Esophagus (tissue), 2 donors: ENCODE results near the gene RASA3. TPM values are rescaled to one million over a fixed set of nuclear protein-coding genes. Genes with fewer than 3 reads are reported as not detected.

Experiments used
- H3K27ac ChIP-seq, 2 donors: one replicate each; pipeline ENCODE4 v1.5.1; 2013; ENCODE audit warnings: low read depth in 2 of 2, mild to moderate bottlenecking in 2 of 2, inconsistent platforms in 1 of 2, low read length in 1 of 2, moderate library complexity in 1 of 2
- H3K27me3 ChIP-seq, 2 donors: one replicate each; pipeline ENCODE4 v1.6.1; 2013; ENCODE audit warnings: low read length in 2 of 2, control low read depth in 1 of 2, mild to moderate bottlenecking in 1 of 2; ENCODE audit not compliant: insufficient read depth in 2 of 2, control insufficient read depth in 1 of 2
- H3K36me3 ChIP-seq, 2 donors: one replicate each; pipeline ENCODE4 v1.6.1; 2013; ENCODE audit warnings: low read length in 1 of 2; ENCODE audit not compliant: control insufficient read depth in 2 of 2, insufficient read depth in 2 of 2
- H3K4me1 ChIP-seq, 2 donors: one replicate each; pipeline ENCODE4 v1.6.1; 2013; ENCODE audit warnings: low read length in 1 of 2; ENCODE audit not compliant: control insufficient read depth in 2 of 2, insufficient read depth in 2 of 2
- H3K4me3 ChIP-seq, 2 donors: one replicate each; pipeline ENCODE4 v1.5.1; 2013; ENCODE audit warnings: low read length in 2 of 2, mild to moderate bottlenecking in 2 of 2, low read depth in 1 of 2, moderate library complexity in 1 of 2
- H3K9me3 ChIP-seq, 2 donors: one replicate each; pipeline ENCODE4 v1.6.1; 2013; ENCODE audit warnings: mild to moderate bottlenecking in 2 of 2, low read depth in 1 of 2, low read length in 1 of 2, moderate library complexity in 1 of 2; ENCODE audit not compliant: control insufficient read depth in 2 of 2, insufficient read depth in 1 of 2
- WGBS, 2 donors: extraction: QIAGEN DNeasy Blood & Tissue Kit; methylation state at CpG; one replicate each; pipeline ENCODE4 v1.1.7; 2013; 5-methylcytosine and 5-hydroxymethylcytosine counted together
- polyA plus RNA-seq, 2 donors: library from polyadenylated mRNA; stranded (reverse); fragments of 200-250 nt; gene quantifications; one replicate each; pipeline ENCODE4 v1.2.3, GENCODE V29; 2013
- donor health status: healthy with polysubstance abuse.
- donor health status: Bipolar disorder and iron deficiency.

The RASA3 gene
- polyA plus RNA-seq, 2 donors: 1.5 to 1.8 TPM

- H3K4me1 ChIP-seq: peaks cover 2 to 6% of the 10 kb centered on the region in 2 donors
- H3K27me3 ChIP-seq: no peaks in the 10 kb centered on the region
- no peak overlapping the region for H3K27ac ChIP-seq
- peaks cover 0 to 10% of the 10 kb centered on the region in 2 donors for H3K9me3 ChIP-seq
- no peak overlapping the region for H3K4me3 ChIP-seq
- whole genome bisulfite sequencing, 2 donors: 79 to 83% methylated on average over 41 of the region's 41 CpGs
- H3K36me3 ChIP-seq: peaks cover 0 to 18% of the 10 kb centered on the region in 2 donors
Observed at GRCh38 chr13:113978741-113979481, 153.5 kb downstream of the RASA3 start.

GRCh38 chr13:113977976-113978375, 154.4 kb downstream of the RASA3 start:
- peaks cover 0 to 18% of the 10 kb centered on the region in 2 donors for H3K36me3 ChIP-seq
- H3K9me3 ChIP-seq: peaks cover 0 to 10% of the 10 kb centered on the region in 2 donors
- no peak overlapping the region for H3K4me3 ChIP-seq
- 89 to 92% methylated on average over 13 of the region's 13 CpGs for WGBS, 2 donors
- H3K27me3 ChIP-seq: no peaks in the 10 kb centered on the region
- no peak overlapping the region for H3K27ac ChIP-seq
- H3K4me1 ChIP-seq: peaks cover 2 to 6% of the 10 kb centered on the region in 2 donors

DNA sequence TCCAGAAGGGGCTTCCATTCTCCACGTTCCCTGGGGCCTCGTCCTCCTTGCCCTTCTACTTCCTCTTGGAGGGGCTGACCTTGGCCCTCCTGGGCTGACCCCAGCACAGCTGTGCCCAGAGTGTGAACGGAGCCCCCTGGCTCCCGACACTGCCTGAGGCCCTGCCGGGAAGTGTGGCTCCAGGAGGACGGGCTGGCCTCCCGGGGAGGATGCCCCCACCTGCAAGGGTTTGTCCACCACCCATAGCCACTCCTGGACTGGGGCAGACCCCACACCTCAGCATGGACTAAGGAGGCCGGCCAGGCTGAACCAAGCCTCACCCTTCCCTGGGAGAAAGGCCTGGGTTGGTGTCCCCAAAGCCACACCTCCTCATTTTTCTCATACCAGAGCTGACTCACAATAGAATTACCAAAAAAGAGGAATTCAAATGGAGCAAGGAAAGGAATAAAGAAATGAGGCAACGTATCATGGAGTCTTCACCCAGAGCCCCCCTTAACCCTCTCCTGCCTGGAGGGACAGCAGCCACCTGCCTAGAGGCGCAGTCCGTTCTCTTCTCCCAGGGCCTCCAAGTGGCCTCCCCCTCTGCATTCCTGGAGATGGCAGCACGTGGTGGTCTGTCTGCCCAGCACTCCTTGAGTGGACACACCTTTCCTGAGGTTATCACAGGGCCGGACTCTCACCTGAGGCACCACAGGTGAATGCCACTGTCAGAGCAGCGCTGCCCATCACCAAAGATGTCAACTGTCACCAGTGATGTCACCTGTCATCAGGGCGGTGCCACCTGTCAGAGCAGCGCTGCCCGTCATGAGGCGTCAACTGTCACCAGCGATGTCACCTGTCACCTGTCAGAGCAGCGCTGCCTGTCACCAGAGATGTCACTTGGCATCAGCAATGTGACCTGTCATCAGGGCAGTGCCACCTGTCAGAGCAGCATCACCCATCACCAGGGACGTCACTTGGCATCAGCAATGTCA, 155.4 kb downstream of the RASA3 start:
- Histone ChIP-seq H3K4me3 (no peak overlapping the region), H3K27me3 (no peaks in the 10 kb centered on the region), H3K36me3 (peaks cover 0 to 18% of the 10 kb centered on the region in 2 donors), H3K27ac (no peak overlapping the region), H3K9me3 (peaks cover 0 to 10% of the 10 kb centered on the region in 2 donors), H3K4me1 (peaks cover 2 to 6% of the 10 kb centered on the region in 2 donors)
- WGBS, 2 donors: 80 to 84% methylated on average over 21 of the region's 21 CpGs

- H3K27me3 ChIP-seq: no peaks in the 10 kb centered on the region
- peaks cover 0 to 10% of the 10 kb centered on the region in 2 donors for H3K9me3 ChIP-seq
- no peak overlapping the region for H3K4me3 ChIP-seq
- peaks cover 4 to 11% of the 10 kb centered on the region in 2 donors for H3K4me1 ChIP-seq
- 91 to 95% methylated on average over 15 of the region's 15 CpGs for WGBS, 2 donors
- H3K27ac ChIP-seq: no peak overlapping the region
- peaks cover 0 to 18% of the 10 kb centered on the region in 2 donors for H3K36me3 ChIP-seq
Observed at GRCh38 chr13:113975416-113975815, 157.0 kb downstream of the RASA3 start.

- no peak overlapping the region for H3K27ac ChIP-seq
- peaks cover 0 to 15% of the 10 kb centered on the region in 2 donors for H3K36me3 ChIP-seq
- H3K9me3 ChIP-seq: peaks cover 0 to 5% of the 10 kb centered on the region in 2 donors
- H3K4me1 ChIP-seq: peaks cover 4 to 18% of the 10 kb centered on the region in 2 donors
- H3K27me3 ChIP-seq: no peaks in the 10 kb centered on the region
- WGBS, 2 donors: 90 to 95% methylated on average over 49 of the region's 56 CpGs
- H3K4me3 ChIP-seq: no peak overlapping the region
Observed at GRCh38 chr13:113974304-113975281, 157.8 kb downstream of the RASA3 start.

- H3K27ac ChIP-seq: no peak within 1 kb of the TSS
- WGBS, 2 donors: 90 to 92% methylated on average over 44 of the region's 44 CpGs
- no peaks in the 10 kb centered on the region for H3K27me3 ChIP-seq
- H3K4me1 ChIP-seq: peaks cover 4 to 18% of the 10 kb centered on the region in 2 donors
- H3K36me3 ChIP-seq: peaks cover 0 to 10% of the 10 kb centered on the region in 2 donors
- no peak within 1 kb of the TSS for H3K4me3 ChIP-seq
- no peaks in the 10 kb centered on the region for H3K9me3 ChIP-seq
Observed at GRCh38 chr13:113973218-113974164, 158.9 kb downstream of the RASA3 start, which contains the start of gene C13orf46. Gene C13orf46 (minus strand): TSS chr13:113974076. CDS start chr13:113973997, 79 bp downstream.

GRCh38 chr13:113972451-113973217, 159.8 kb downstream of the RASA3 start:
- Histone ChIP-seq H3K4me1 (peaks cover 4 to 18% of the 10 kb centered on the region in 2 donors), H3K27me3 (no peaks in the 10 kb centered on the region), H3K36me3 (peaks cover 0 to 10% of the 10 kb centered on the region in 2 donors), H3K27ac (no peak overlapping the region), H3K4me3 (no peak overlapping the region), H3K9me3 (no peaks in the 10 kb centered on the region)
- WGBS, 2 donors: 83 to 86% methylated on average over 34 to 36 of the region's 36 CpGs
